GM12865 (cell line): ENCODE results near the gene TMEM125.

Experiments used
- DNase-seq: peaks from one replicate; pipeline ENCODE4 v3.0.0; 2010; ENCODE audit warnings: low read depth
- H3K4me3 ChIP-seq: 2 replicates; pipeline ENCODE4 v1.5.1; 2011; ENCODE audit warnings: mild to moderate bottlenecking, low read depth, low read length, control low read depth
- CTCF ChIP-seq: IDR thresholded peaks from 2 replicates; pipeline ENCODE4 v1.5.1; 2011; ENCODE audit warnings: low read length, control low read depth, low read depth, inconsistent platforms; ENCODE audit not compliant: insufficient read depth; ENCODE audit errors: missing control alignments

TMEM125 gene

GRCh38 chr1:43253876-43254275 is 15.9 kb upstream of the TMEM125 start:
- no peak for DNase-seq
- H3K4me3 ChIP-seq: no peak overlapping the region
- no peak for TF ChIP-seq CTCF

DNA sequence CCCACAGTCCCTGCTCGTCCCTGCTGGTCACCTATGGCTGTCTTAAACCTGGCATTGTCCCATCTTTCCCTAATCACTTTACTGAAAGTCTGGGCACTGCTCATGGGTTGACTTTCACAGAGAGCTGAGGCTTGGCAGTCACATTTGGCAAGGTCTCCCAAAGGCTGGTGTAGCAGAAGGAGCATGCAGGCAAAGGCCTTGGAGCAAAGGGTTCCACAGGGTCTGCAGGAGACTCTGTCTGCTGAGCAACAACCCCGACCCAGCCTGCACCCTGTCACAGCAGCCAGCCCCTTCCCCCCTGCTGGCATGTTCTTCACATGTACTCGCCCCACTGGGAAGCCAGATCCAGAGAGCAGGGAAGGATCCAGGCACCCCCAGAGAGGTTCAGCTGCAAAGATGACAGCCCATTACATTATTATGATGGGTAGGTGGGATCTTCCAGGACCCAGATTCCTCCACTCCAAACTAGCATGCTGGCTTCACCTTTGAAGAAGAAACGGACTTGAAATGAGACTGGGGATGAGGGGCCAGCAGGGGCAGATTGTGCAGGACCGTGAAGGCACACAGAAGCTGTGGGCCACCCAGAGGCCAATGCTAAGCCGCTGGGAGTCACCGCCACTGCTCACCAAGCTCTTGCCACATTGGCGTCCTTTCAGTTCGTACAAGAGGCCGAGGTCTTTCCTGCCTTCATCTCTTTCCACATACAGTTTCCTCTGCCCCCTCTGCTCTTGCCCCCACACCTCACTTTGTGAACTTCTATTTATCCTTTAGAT is 14.2 kb upstream of the TMEM125 start:
- no peak overlapping the region for H3K4me3 ChIP-seq
- TF ChIP-seq CTCF: no peak
- no peak for DNase-seq

DNA sequence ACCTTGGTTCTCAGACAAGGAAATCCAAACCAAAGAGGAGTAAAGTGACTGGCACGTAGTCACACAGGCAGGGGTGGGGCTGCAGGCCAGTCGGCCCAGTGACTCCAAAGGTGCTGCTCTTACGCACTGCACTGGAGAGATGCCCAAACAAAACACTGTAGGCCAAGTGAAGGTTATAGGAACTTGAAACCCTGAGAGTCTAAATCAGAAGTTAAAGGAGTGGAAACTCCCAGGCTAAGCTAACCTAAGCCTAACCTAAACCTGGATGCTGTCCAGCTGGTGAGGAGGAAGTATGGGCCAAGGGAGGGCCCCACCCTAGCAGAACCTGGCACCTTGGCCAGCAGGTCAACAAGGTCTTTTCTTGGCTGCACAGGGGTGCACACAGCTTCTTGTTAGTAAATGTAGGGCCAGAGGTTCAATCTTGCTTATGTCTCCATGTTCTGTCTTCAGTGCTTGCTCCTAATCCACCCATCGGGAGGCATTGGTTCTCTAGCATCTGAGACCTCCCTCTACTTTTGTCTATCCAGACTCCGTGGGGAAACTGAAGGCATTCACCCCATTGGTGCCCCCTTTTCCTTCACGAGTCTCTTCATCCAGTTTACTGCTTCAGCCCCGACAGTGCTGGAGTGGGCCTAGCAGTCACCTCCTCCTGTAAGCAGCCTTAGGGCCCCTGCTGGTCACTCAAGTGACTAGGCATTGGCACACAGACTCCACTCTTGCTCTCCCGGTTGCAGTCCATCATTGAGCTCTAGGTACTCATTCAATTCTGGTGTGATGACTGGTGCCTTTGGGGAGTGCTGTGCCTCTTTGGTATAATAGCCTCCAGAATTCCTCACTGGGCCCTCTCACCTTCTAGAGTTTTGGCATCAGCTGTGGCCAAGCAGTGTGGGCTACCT is 12.9 kb upstream of the TMEM125 start:
- no peak for DNase-seq
- no peak for TF ChIP-seq CTCF
- no peak overlapping the region for H3K4me3 ChIP-seq

GRCh38 chr1:43258370-43258769 is 11.4 kb upstream of the TMEM125 start:
- no peak for DNase-seq
- no peak overlapping the region for H3K4me3 ChIP-seq
- TF ChIP-seq CTCF: no peak

- H3K4me3 ChIP-seq: no peak overlapping the region
- no peak for TF ChIP-seq CTCF
- DNase-seq: no peak
Observed at GRCh38 chr1:43265431-43265830, 4.4 kb upstream of the TMEM125 start.

- DNase-seq: no peak
- TF ChIP-seq CTCF: no peak
- H3K4me3 ChIP-seq: no peak overlapping the region
Observed at GRCh38 chr1:43266881-43267280, 2.9 kb upstream of the TMEM125 start.
